Transverse colon (tissue), 4 donors: ENCODE data around the gene SCNN1A. TPM values are rescaled to one million over a fixed set of nuclear protein-coding genes. Genes with fewer than 3 reads are reported as not detected.

ENCODE experiments used
- DNase-seq: peaks from one replicate; pipeline ENCODE4 v3.0.0-alpha.2; 2019
- H3K27ac ChIP-seq, 4 donors: fragments of 200-600 bp; sonication (generic); 2 replicates each; pipeline ENCODE4 v1.5.1; 2016 to 2018; ENCODE audit warnings: inconsistent platforms in 4 of 4
- H3K27me3 ChIP-seq: fragments of 200-600 bp; sonication (generic); 2 replicates; pipeline ENCODE4 v1.5.1; 2017; ENCODE audit warnings: inconsistent platforms
- H3K36me3 ChIP-seq, 4 donors: fragments of 200-600 bp; sonication (generic); 2 replicates each; pipeline ENCODE4 v1.5.1; 2017 to 2019; ENCODE audit warnings: inconsistent platforms in 4 of 4
- H3K4me1 ChIP-seq, 4 donors: fragments of 200-600 bp; sonication (generic); 2 replicates each; pipeline ENCODE4 v1.5.1; 2017 to 2020; ENCODE audit warnings: inconsistent platforms in 4 of 4
- H3K4me3 ChIP-seq, 4 donors: fragments of 200-600 bp; sonication (generic); 1 replicate in 1 of 4; 2 replicates in 3 of 4; pipeline versions ENCODE4 v1.5.1 to v1.6.1; 2017 to 2019; ENCODE audit warnings: inconsistent platforms in 4 of 4
- H3K9me3 ChIP-seq, 2 donors: fragments of 200-600 bp; sonication (generic); 2 replicates each; pipeline ENCODE4 v1.5.1; 2017 to 2019; ENCODE audit warnings: inconsistent platforms in 2 of 2
- EP300 ChIP-seq: sonication (generic); formaldehyde crosslinking; IDR thresholded peaks from one replicate; pipeline ENCODE4 v1.6.1; 2017; ENCODE audit warnings: antibody characterized with exemption, low read depth
- POLR2A ChIP-seq: fragments of 450-650 bp; IDR thresholded peaks from one replicate; pipeline ENCODE4 v1.6.1; 2016; ENCODE audit warnings: antibody characterized with exemption, mild to moderate bottlenecking, moderate library complexity
- POLR2AphosphoS5 ChIP-seq, 3 donors: sonication (generic); formaldehyde crosslinking; IDR thresholded peaks; one replicate each; pipeline ENCODE4 v1.6.1; 2016; ENCODE audit warnings: antibody characterized with exemption in 3 of 3
- WGBS, 2 donors: methylation state at CpG; one replicate each; pipeline ENCODE4 v1.1.5; 2018; ENCODE audit warnings: low coverage in 1 of 2; 5-methylcytosine and 5-hydroxymethylcytosine counted together
- in situ Hi-C, 4 donors: fragments of 200-750 bp; cut with MboI; loops; one replicate each; pipeline versions ENCODE4 v1.15.0 to v1.15.1; 2017; ENCODE audit warnings: low sequenced_read_pairs in 3 of 4, low pct_ligation_motif_present in 1 of 4, low pct_unique_long_range_greater_than_20kb in 1 of 4
- intact Hi-C: fragments of 100-400 bp; cut with DNase I; formaldehyde crosslinking; loops from one replicate; pipeline ENCODE4 v1.15.1; 2023; ENCODE audit warnings: low total_unique reads
- total RNA-seq, 4 donors: library from RNA; depleted of rRNA; stranded (reverse); fragments of >200 nt; gene quantifications; one replicate each; pipeline ENCODE4 v1.1.0, GENCODE V29; 2016
- TF ChIP-seq, protein P1 (sequence below), 5 experiments: fragments of 200-600 bp in 3 of 5; fragments of 450-650 bp in 2 of 5; sonication (generic) in 3 of 5; IDR thresholded peaks; 1 replicate in 2 of 5; 2 replicates in 3 of 5; pipeline ENCODE4 v1.5.1; 2016 to 2017; ENCODE audit warnings: antibody characterized with exemption in 5 of 5, inconsistent platforms in 3 of 5, mild to moderate bottlenecking in 2 of 5, moderate library complexity in 1 of 5

The SCNN1A gene
- total RNA-seq, result 100 to 1,000 TPM; 151 to 757 (median 502) TPM

DNA sequence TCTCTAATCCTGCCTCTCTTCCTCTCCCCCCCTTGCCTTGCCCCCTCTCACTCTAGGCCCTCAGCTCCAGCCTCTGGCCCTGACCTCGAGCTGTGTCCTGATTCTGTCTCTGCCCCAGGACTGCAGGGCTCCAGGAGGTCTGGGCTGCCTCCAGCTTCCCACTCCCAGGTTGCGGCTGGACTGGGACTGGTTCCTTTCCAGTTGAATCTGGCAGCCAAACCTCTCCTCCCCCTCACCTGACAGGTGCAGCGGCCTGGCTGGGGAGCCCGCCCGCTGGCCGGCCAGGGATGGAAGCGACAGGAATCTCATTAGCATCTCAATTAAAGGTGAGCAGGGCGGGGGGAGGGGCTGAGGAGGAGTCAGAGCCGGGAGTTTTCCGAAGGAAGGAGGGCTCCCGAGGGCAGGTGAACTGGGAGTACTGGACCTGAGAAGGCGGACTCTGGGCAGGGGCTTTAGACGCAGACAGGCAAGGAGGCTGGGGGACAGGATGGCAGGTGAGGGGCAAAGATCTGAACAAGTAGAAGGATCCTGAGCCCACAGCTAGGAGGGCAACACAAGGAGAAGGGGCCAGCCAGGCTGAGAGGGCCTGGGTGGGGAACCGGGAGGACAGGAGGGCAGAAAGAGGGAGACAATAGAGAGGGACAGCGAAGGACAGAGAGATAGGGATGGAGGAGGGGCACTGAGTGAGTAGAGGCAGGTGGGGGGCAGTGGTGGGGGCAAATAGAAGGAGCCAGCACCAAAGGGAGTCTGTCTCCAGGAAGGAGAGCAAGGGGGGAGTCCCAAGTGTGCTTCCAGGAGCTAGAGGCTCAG is at the start of gene SCNN1A:
Gene SCNN1A (minus strand): TSS at position 295 of the 810 bp plus-strand sequence. CDS start 780 bp downstream, outside the sequence.
- Histone ChIP-seq H3K36me3 (no peaks in the 10 kb centered on the region), H3K27me3 (no peaks in the 10 kb centered on the region), H3K9me3 (no peaks in the 10 kb centered on the region), H3K4me1 (peaks cover 39 to 75% (median 53%) of the 10 kb centered on the region in 4 donors), H3K27ac (peak within 1 kb of the TSS; percentile 87 to 93 (median 89)), H3K4me3 (peak within 1 kb of the TSS; percentile 3 to 49 (median 36))
- in situ Hi-C loops, result no loop called here
- WGBS, 2 donors, result 42 to 56% methylated on average over 6 to 15 of the region's 15 CpGs
- intact Hi-C loops, result no loop called here
- TF ChIP-seq, protein P1, sequence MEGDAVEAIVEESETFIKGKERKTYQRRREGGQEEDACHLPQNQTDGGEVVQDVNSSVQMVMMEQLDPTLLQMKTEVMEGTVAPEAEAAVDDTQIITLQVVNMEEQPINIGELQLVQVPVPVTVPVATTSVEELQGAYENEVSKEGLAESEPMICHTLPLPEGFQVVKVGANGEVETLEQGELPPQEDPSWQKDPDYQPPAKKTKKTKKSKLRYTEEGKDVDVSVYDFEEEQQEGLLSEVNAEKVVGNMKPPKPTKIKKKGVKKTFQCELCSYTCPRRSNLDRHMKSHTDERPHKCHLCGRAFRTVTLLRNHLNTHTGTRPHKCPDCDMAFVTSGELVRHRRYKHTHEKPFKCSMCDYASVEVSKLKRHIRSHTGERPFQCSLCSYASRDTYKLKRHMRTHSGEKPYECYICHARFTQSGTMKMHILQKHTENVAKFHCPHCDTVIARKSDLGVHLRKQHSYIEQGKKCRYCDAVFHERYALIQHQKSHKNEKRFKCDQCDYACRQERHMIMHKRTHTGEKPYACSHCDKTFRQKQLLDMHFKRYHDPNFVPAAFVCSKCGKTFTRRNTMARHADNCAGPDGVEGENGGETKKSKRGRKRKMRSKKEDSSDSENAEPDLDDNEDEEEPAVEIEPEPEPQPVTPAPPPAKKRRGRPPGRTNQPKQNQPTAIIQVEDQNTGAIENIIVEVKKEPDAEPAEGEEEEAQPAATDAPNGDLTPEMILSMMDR (IDR thresholded peaks at IDR 0.05), result no peak
- TF ChIP-seq EP300 (no peak), POLR2AphosphoS5 (IDR thresholded peaks at IDR 0.05) (peak; percentile 72 to 95 (median 95)), POLR2A (peak; percentile 98)
- DNase-seq, result peak; percentile 86

DNA sequence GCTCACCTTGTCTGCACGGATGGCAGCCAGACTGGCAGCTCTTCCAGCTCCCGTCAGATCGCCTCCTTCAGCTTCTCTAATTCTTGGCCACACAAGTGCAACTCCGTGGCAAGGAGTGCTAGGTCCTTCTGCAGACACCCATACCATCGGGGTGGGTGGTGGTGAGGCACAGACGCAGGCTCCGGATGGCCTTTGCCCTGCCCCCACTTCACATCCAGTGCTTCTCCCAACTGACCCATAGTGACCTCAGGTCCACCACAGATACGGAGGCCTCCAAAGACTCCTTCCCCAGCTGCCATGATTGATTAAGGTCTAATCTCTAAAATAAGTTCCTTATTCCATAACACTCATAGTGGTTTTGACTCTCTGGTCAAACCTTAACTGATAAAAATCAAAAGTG is 49.5 kb upstream of the SCNN1A start:
- in situ Hi-C loops, result loop anchor here in 3 of 4 donors (5.0 to 25.0 kb wide), 4 partner anchors 42 to 120 kb away; partner anchors contain the start of gene GAPDH (in 1 of the 3)
- H3K4me3 ChIP-seq, result no peak overlapping the region
- no peak for DNase-seq
- TF ChIP-seq POLR2AphosphoS5 (IDR thresholded peaks at IDR 0.05), result no peak
- no peak for TF ChIP-seq POLR2A
- TF ChIP-seq, protein P1 (IDR thresholded peaks at IDR 0.05), result no peak
- no peak for TF ChIP-seq EP300
- H3K4me1 ChIP-seq, result peaks cover 4 to 19% (median 12%) of the 10 kb centered on the region in 4 donors
- no peak overlapping the region for H3K27ac ChIP-seq
- H3K27me3 ChIP-seq, result no peaks in the 10 kb centered on the region
- intact Hi-C loops, result loop anchor here (5.0 kb wide), 2 partner anchors 37 to 112 kb away; no protein-coding TSS in a partner anchor
- 93% methylated on average over 8 of the region's 8 CpGs; no CpG with 5 or more reads in 1 of the 2 donors for WGBS, 2 donors
- H3K36me3 ChIP-seq, result no peaks in the 10 kb centered on the region
- no peaks in the 10 kb centered on the region for H3K9me3 ChIP-seq

DNA sequence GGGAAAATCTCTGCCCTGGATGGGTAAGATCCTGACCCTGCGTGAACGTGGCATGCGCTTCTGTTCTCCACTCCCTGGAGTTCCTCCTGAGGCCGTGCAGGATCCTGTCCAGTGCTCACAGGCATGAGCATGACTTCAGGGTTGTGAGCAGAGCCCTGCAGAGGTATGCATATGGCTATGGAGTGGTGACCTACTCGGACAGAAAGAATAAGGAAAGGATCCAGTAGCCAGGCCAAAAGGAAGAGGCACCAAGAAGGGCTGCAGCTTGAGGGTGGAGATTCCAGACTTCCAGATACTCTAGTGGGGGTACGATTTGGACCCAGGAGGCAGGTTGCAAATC is 48.6 kb upstream of the SCNN1A start:
- in situ Hi-C loops, result loop anchor here in 2 of 4 donors (5.0 to 10.0 kb wide), 3 partner anchors 43 to 121 kb away; no protein-coding TSS in a partner anchor
- H3K27ac ChIP-seq, result peak overlapping the region; percentile 41 to 53 (median 46)
- TF ChIP-seq POLR2A, result no peak
- no peak for TF ChIP-seq EP300
- TF ChIP-seq, protein P1 (IDR thresholded peaks at IDR 0.05), result no peak
- TF ChIP-seq POLR2AphosphoS5 (IDR thresholded peaks at IDR 0.05), result no peak

More for the DNA sequence above, 48.6 kb upstream of the SCNN1A start:
- Histone ChIP-seq H3K4me1 (peaks cover 4 to 17% (median 11%) of the 10 kb centered on the region in 4 donors), H3K27me3 (no peaks in the 10 kb centered on the region), H3K36me3 (no peaks in the 10 kb centered on the region), H3K4me3 (no peak overlapping the region), H3K9me3 (no peaks in the 10 kb centered on the region)
- intact Hi-C loops, result loop anchor here (5.0 kb wide), 2 partner anchors 38 to 113 kb away; no protein-coding TSS in a partner anchor
- WGBS, 2 donors, result 37% methylated on average over 6 of the region's 6 CpGs; no CpG with 5 or more reads in 1 of the 2 donors
- DNase-seq, result no peak
